GM18951 (cell line): ENCODE measurements around the gene PPP1R2.
"Not testable (repeated sequence)": the region's sequence is repeated elsewhere in the genome, so short reads cannot be mapped to it uniquely, and the experiment has no call there.

ENCODE experiments used
- POLR2A ChIP-seq: IDR thresholded peaks from 4 replicates; pipeline ENCODE4 v1.6.1; 2011; ENCODE audit warnings: mild to moderate bottlenecking; ENCODE audit not compliant: insufficient read length, insufficient read depth; ENCODE audit errors: extremely low read depth
- in situ Hi-C: fragments of 300-500 bp; cut with MboI; formaldehyde crosslinking; loops from one replicate; pipeline ENCODE4 v1.12.0; 2022; ENCODE audit warnings: low sequenced_read_pairs, mixed read lengths, inconsistent platforms; ENCODE audit not compliant: unreplicated experiment

PPP1R2 gene

DNA sequence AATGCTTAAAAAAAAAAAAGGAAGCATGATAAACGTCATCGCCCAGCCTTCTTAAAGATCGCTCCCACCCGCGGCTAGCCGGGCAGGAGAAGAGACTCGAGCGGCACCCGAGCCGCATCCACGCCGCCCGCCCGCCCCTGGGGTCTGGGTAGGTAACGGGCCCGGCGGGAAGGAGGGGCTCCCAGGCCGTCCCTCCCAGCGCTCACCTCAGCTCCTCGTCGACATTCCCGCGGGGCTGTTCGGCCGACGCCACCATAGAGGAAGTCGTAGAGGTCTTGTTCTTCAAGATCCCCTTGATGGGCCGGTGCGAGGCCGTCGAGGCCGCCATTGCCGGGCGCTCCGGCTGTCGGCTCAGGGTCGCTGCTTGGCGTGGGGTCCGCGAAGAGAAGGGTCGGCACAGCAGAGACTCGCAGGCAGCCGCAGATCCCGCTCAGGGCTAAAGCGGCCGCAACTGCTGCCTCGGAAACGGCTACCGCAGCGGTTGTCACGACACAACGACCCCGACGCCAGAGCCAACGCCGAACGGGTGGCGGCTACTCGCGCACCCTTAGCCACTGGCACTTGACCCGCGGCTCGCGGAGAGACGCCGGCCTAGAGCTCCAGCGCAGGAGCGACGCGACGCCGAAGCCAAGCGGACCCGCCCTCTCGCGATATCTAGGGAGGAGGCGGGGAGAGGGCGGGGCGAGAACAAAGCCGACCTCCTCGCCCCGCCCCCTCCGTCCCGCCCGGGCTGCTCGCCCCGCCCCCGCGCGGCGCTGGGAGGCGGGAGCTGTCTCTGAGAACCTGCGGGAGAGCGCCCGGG is at the start of gene PPP1R2:
TSS of gene PPP1R2 (minus strand) at position 628 of the 802 bp plus-strand sequence. CDS start at position 328, 300 bp downstream.
- in situ Hi-C loops = loop anchor here (25.0 kb wide), 2 partner anchors 406 to 856 kb away; partner anchors contain the start of gene FAM43A
- peak; percentile 98 for TF ChIP-seq POLR2A

DNA sequence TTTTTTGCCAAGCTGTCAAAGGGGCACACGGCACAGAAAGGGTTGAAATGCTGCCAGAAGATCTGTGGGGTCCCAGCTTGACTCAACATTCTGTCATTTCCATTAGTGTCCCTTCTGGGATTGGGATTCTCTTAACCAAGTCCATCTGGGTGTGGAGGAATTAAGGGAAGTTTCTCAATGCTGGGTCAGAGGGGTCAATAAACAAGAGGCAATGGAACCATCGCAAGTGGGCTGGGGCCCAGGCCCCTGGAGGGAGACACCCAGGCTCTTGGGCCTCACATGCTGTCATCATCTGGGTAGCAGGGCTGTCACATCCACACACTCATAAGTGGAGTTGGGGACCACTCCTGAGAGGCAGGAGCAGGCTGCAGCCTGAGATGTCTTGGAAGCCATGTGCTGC is 48.7 kb upstream of the PPP1R2 start:
- TF ChIP-seq POLR2A = no peak
- in situ Hi-C loops = no loop called here

GRCh38 chr3:195591220-195591619 is 48.1 kb upstream of the PPP1R2 start:
- in situ Hi-C loops = no loop called here
- no peak for TF ChIP-seq POLR2A

- in situ Hi-C loops = not testable (repeated sequence)
These were observed 47.3 kb upstream of the PPP1R2 start for GRCh38 chr3:195590381-195590780.

DNA sequence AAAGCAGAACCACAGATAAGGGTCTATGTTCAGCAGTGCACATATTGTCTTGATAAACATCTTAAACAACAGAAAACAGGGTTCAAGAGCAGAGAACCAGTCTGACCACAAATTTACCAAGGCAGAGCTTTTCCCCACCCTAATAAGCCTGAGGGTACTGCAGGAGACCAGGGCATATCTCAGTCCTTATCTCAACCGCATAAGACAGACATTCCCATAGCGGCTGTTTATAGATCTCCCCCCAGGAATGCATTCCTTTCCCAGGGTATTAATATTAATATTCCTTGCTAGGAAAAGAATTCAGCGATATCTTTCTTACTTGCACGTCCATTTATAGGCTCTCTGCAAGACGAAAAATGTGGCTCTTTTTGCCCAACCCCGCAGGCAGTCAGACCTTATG is 46.7 kb upstream of the PPP1R2 start:
- in situ Hi-C loops = not testable (repeated sequence)

- in situ Hi-C loops = no loop called here
- TF ChIP-seq POLR2A = no peak
These were observed 44.7 kb upstream of the PPP1R2 start for GRCh38 chr3:195587824-195588223.

GRCh38 chr3:195587406-195587805 is 44.3 kb upstream of the PPP1R2 start:
- no peak for TF ChIP-seq POLR2A
- in situ Hi-C loops = no loop called here

DNA sequence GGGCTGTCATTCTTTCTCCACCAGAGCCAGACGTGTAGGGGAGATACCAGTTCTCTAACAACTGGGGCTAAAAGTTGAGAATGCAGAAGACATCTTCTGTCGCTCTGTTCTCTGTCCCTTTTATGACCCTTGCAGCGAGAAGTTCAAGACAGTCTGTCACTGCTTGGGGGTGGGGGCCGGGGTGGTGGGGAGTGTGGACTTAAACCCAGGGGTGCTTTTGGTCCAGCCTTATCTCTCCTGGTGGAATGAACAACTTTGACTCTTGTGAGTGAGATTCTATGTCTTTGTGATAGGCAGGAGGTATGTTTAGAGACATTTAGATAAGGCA is 41.4 kb upstream of the PPP1R2 start:
- TF ChIP-seq POLR2A = no peak
- in situ Hi-C loops = no loop called here

GRCh38 chr3:195583831-195584542 is 40.9 kb upstream of the PPP1R2 start, which contains the start of gene APOD:
Gene APOD (minus strand): TSS chr3:195583940. CDS start chr3:195579461, 4,479 bp downstream.
- TF ChIP-seq POLR2A = no peak
- in situ Hi-C loops = no loop called here

DNA sequence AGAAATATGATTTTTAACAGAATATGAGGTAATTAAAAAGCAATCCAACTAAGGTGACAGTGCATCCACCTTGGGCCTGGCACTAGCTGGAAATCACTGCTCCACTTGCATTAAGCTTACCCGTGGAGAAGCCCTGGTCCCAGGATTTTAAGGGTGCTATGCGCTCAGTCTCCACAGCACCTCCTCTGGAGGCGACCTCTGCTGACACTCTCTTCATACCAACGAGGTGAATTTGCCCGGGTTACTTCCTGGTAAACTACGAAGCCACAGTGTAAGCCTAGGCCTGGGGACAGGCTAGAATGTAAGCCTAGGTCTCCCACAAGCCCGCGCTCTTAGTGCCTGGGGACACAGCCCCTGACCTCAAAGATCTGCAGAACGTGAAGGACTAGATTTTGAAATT is 39.8 kb upstream of the PPP1R2 start:
- in situ Hi-C loops = no loop called here
- TF ChIP-seq POLR2A = no peak

- in situ Hi-C loops = no loop called here
- no peak for TF ChIP-seq POLR2A
These were observed 37.8 kb upstream of the PPP1R2 start for GRCh38 chr3:195580744-195581443.

- in situ Hi-C loops = no loop called here
- no peak for TF ChIP-seq POLR2A
These were observed 36.2 kb upstream of the PPP1R2 start for GRCh38 chr3:195579281-195579680.

GRCh38 chr3:195578565-195578964 is 35.4 kb upstream of the PPP1R2 start:
- TF ChIP-seq POLR2A = no peak
- in situ Hi-C loops = no loop called here
